Smooth muscle cell (in vitro differentiated cells): ENCODE results near the gene SIGLECL1. TPM values are rescaled to one million over a fixed set of nuclear protein-coding genes. Genes with fewer than 3 reads are reported as not detected.

Experiments
- DNase-seq: peaks from one replicate; lab custom pipeline; 2025; ENCODE audit not compliant: unreplicated experiment; lab: John Stamatoyannopoulos, UW
- H2AFZ ChIP-seq: fragments of 200-600 bp; sonication (generic); 2 replicates; pipeline ENCODE4 v1.6.0; 2016; ENCODE audit warnings: antibody characterized with exemption, low read depth, mild to moderate bottlenecking
- H3F3A ChIP-seq: fragments of 200-600 bp; sonication (generic); 2 replicates; pipeline ENCODE4 v1.6.0; 2017; ENCODE audit warnings: antibody characterized with exemption, low read depth
- H3K27ac ChIP-seq: fragments of 200-600 bp; sonication (generic); 2 replicates; pipeline ENCODE4 v1.5.1; 2016; ENCODE audit warnings: low read depth, mild to moderate bottlenecking
- H3K27me3 ChIP-seq: fragments of 200-600 bp; sonication (generic); 2 replicates; pipeline ENCODE4 v1.6.1; 2016; ENCODE audit warnings: low read depth, mild to moderate bottlenecking
- H3K36me3 ChIP-seq: fragments of 200-600 bp; sonication (generic); 2 replicates; pipeline ENCODE4 v1.5.1; 2016; ENCODE audit warnings: low read depth
- H3K4me1 ChIP-seq: fragments of 200-600 bp; sonication (generic); 2 replicates; pipeline ENCODE4 v1.5.1; 2016; ENCODE audit warnings: low read depth
- H3K4me2 ChIP-seq: fragments of 200-600 bp; sonication (generic); 2 replicates; pipeline ENCODE4 v1.6.0; 2016; ENCODE audit warnings: mild to moderate bottlenecking
- H3K4me3 ChIP-seq: fragments of 200-600 bp; sonication (generic); 2 replicates; pipeline ENCODE4 v1.5.1; 2016; ENCODE audit warnings: mild to moderate bottlenecking
- H3K79me2 ChIP-seq: fragments of 200-600 bp; sonication (generic); 2 replicates; pipeline ENCODE4 v1.6.0; 2016; ENCODE audit warnings: low read depth, mild to moderate bottlenecking
- H3K9ac ChIP-seq: fragments of 200-600 bp; sonication (generic); 2 replicates; pipeline ENCODE4 v1.6.0; 2016; ENCODE audit warnings: low read depth
- H3K9me3 ChIP-seq: fragments of 200-600 bp; sonication (generic); replicated peaks from 2 replicates; pipeline ENCODE4 v1.5.1; 2016; ENCODE audit warnings: low read depth
- H4K20me1 ChIP-seq: fragments of 200-600 bp; sonication (generic); 2 replicates; pipeline ENCODE4 v1.6.0; 2016; ENCODE audit warnings: low read depth
- CTCF ChIP-seq: fragments of 200-600 bp; sonication (generic); IDR thresholded peaks from 2 replicates; pipeline ENCODE4 v1.5.1; 2017; ENCODE audit warnings: borderline replicate concordance, mild to moderate bottlenecking, antibody characterized with exemption; ENCODE audit not compliant: insufficient read depth, poor library complexity, severe bottlenecking
- WGBS: methylation state at CpG from one replicate; pipeline ENCODE4 v1.1.7; 2016; ENCODE audit warnings: low lambda C conversion rate; 5-methylcytosine and 5-hydroxymethylcytosine counted together
- polyA plus RNA-seq: library from polyadenylated mRNA; unstranded; fragments of >200 nt; fragmentation: Nextera tagmentation; extraction: Ambion mirVana; gene quantifications from 2 replicates; pipeline ENCODE4 v1.2.1, GENCODE V29; 2016
- total RNA-seq: library from RNA; depleted of rRNA; stranded (reverse); fragments of >200 nt; gene quantifications from 2 replicates; pipeline ENCODE4 v1.2.3, GENCODE V29; 2014

The SIGLECL1 gene
- total RNA-seq (not detected in 2 replicates), polyA plus RNA-seq (not detected in 2 replicates)

GRCh38 chr19:51250786-51251467 is at the start of gene SIGLECL1:
Gene SIGLECL1, plus strand, starts transcription at chr19:51251080. Its CDS starts 12,993 bp downstream, at chr19:51264073.
- no peaks in the 10 kb centered on the region for H3K4me1 ChIP-seq
- no peaks in the 10 kb centered on the region for H3K27me3 ChIP-seq
- H2AFZ ChIP-seq, result no peak within 1 kb of the TSS
- H3K27ac ChIP-seq, result no peak within 1 kb of the TSS
- H3K79me2 ChIP-seq, result no peaks in the 10 kb centered on the region
- H3F3A ChIP-seq, result no peaks in the 10 kb centered on the region
- H3K36me3 ChIP-seq, result no peaks in the 10 kb centered on the region
- no peaks in the 10 kb centered on the region for H3K9me3 ChIP-seq
- DNase-seq, result no peak
- no peak for TF ChIP-seq CTCF
- H3K4me2 ChIP-seq, result no peak within 1 kb of the TSS
- H3K4me3 ChIP-seq, result no peak within 1 kb of the TSS
- no peak within 1 kb of the TSS for H3K9ac ChIP-seq
- WGBS, result 91% methylated on average over 23 of the region's 23 CpGs
- no peaks in the 10 kb centered on the region for H4K20me1 ChIP-seq

- H3K27ac ChIP-seq, result no peak overlapping the region
- WGBS, result 75% methylated on average over 5 of the region's 5 CpGs
- no peaks in the 10 kb centered on the region for H3K9me3 ChIP-seq
- H3F3A ChIP-seq, result no peaks in the 10 kb centered on the region
- H3K79me2 ChIP-seq, result no peaks in the 10 kb centered on the region
- H3K9ac ChIP-seq, result no peak overlapping the region
- no peaks in the 10 kb centered on the region for H3K36me3 ChIP-seq
- H3K4me3 ChIP-seq, result no peak overlapping the region
- no peaks in the 10 kb centered on the region for H3K4me1 ChIP-seq
- H3K4me2 ChIP-seq, result no peak overlapping the region
- H3K27me3 ChIP-seq, result no peaks in the 10 kb centered on the region
- no peaks in the 10 kb centered on the region for H4K20me1 ChIP-seq
- H2AFZ ChIP-seq, result no peak overlapping the region
- no peak for DNase-seq
- TF ChIP-seq CTCF, result no peak
Measured at GRCh38 chr19:51201712-51202111, 49.2 kb upstream of the SIGLECL1 start.

GRCh38 chr19:51203916-51204315 is 47.0 kb upstream of the SIGLECL1 start:
- Histone ChIP-seq H3K9ac (no peak overlapping the region), H3K27me3 (no peaks in the 10 kb centered on the region), H3K27ac (no peak overlapping the region), H3K4me3 (no peak overlapping the region), H3K4me2 (no peak overlapping the region), H3F3A (no peaks in the 10 kb centered on the region), H3K4me1 (no peaks in the 10 kb centered on the region), H3K79me2 (no peaks in the 10 kb centered on the region), H4K20me1 (no peaks in the 10 kb centered on the region), H3K36me3 (no peaks in the 10 kb centered on the region), H3K9me3 (no peaks in the 10 kb centered on the region), H2AFZ (no peak overlapping the region)
- TF ChIP-seq CTCF, result no peak
- whole genome bisulfite sequencing, result 86% methylated on average over 3 of the region's 3 CpGs
- DNase-seq, result no peak

GRCh38 chr19:51204321-51204720 is 46.6 kb upstream of the SIGLECL1 start:
- no peak overlapping the region for H2AFZ ChIP-seq

More at GRCh38 chr19:51204321-51204720, 46.6 kb upstream of the SIGLECL1 start:
- H4K20me1 ChIP-seq, result no peaks in the 10 kb centered on the region
- no peak overlapping the region for H3K9ac ChIP-seq
- WGBS, result 86% methylated on average over 6 of the region's 6 CpGs
- H3K27me3 ChIP-seq, result no peaks in the 10 kb centered on the region
- no peak for DNase-seq
- H3K4me3 ChIP-seq, result no peak overlapping the region
- H3F3A ChIP-seq, result no peaks in the 10 kb centered on the region
- no peaks in the 10 kb centered on the region for H3K4me1 ChIP-seq
- H3K79me2 ChIP-seq, result no peaks in the 10 kb centered on the region
- no peak overlapping the region for H3K4me2 ChIP-seq
- H3K27ac ChIP-seq, result no peak overlapping the region
- no peaks in the 10 kb centered on the region for H3K9me3 ChIP-seq
- no peaks in the 10 kb centered on the region for H3K36me3 ChIP-seq
- no peak for TF ChIP-seq CTCF
